ENCODE measurements around the gene C9orf85. TPM values are rescaled to one million over a fixed set of nuclear protein-coding genes. Genes with fewer than 3 reads are reported as not detected.

Gene C9orf85
- total RNA-seq, 2 experiments from 2014 or later, result 5.6 to 14.2 TPM

GRCh38 chr9:71986900-71987299 is 75.5 kb downstream of the C9orf85 start:
- no peak for TF ChIP-seq CTCF (conservative IDR thresholded peaks at IDR 0.05; ENCODE audit: low read length)
- TF ChIP-seq EZH2phosphoT487 (IDR thresholded peaks at IDR 0.05; ENCODE audit: borderline replicate concordance, low read depth, low read length), result no peak
- no peak for DNase-seq (ENCODE audit: low spot score)
- no peaks in the 10 kb centered on the region for H3K4me1 ChIP-seq (ENCODE audit: insufficient read depth, low read length, poor library complexity, severe bottlenecking)
- ChIA-PET POLR2A (interaction anchor here (0.6 kb wide), 1 partner anchor 163 kb away, joined by 8 read pairs; no protein-coding TSS in a partner anchor), CTCF (ENCODE audit: unreplicated experiment) (no interaction called here)
- no peaks in the 10 kb centered on the region for H3K79me2 ChIP-seq (ENCODE audit: insufficient read depth, low read depth, low read length)
- intact Hi-C loops (cut with micrococcal nuclease; ENCODE audit: unreplicated experiment), result no loop called here
- H2AFZ ChIP-seq (ENCODE audit: low read length), result no peak overlapping the region
- H3K9me3 ChIP-seq (ENCODE audit: low read length), result no peaks in the 10 kb centered on the region
- BruUV-seq (replicated peaks), result no TSS peak
- H3K4me2 ChIP-seq (ENCODE audit: low read length), result no peak overlapping the region
- H3K27ac ChIP-seq (ENCODE audit: low read depth, low read length, poor library complexity, severe bottlenecking), result no peak overlapping the region
- H3K9me2 ChIP-seq (ENCODE audit: insufficient read depth, low read length), result no peaks in the 10 kb centered on the region
- no peaks in the 10 kb centered on the region for H3K36me3 ChIP-seq (ENCODE audit: insufficient read depth, low read length)
- H3K4me3 ChIP-seq (ENCODE audit: low read depth, low read length, poor library complexity, severe bottlenecking), result no peak overlapping the region
- H4K20me1 ChIP-seq (ENCODE audit: insufficient read depth, low read length), result no peaks in the 10 kb centered on the region

- no peak overlapping the region for H3K4me3 ChIP-seq (ENCODE audit: low read depth, low read length, poor library complexity, severe bottlenecking)
- no peak for DNase-seq (ENCODE audit: low spot score)
- CTCF ChIA-PET (ENCODE audit: unreplicated experiment), result no interaction called here
- no peaks in the 10 kb centered on the region for H4K20me1 ChIP-seq (ENCODE audit: insufficient read depth, low read length)
- H3K27ac ChIP-seq (ENCODE audit: low read depth, low read length, poor library complexity, severe bottlenecking), result no peak overlapping the region
- H3K79me2 ChIP-seq (ENCODE audit: insufficient read depth, low read depth, low read length), result no peaks in the 10 kb centered on the region
- no peaks in the 10 kb centered on the region for H3K9me3 ChIP-seq (ENCODE audit: low read length)
- no peak overlapping the region for H3K4me2 ChIP-seq (ENCODE audit: low read length)
- no peak overlapping the region for H2AFZ ChIP-seq (ENCODE audit: low read length)
- no peaks in the 10 kb centered on the region for H3K36me3 ChIP-seq (ENCODE audit: insufficient read depth, low read length)
- POLR2A ChIA-PET, result interaction anchor here (0.6 kb wide), 1 partner anchor 164 kb away, joined by 8 read pairs; no protein-coding TSS in a partner anchor
- no peaks in the 10 kb centered on the region for H3K4me1 ChIP-seq (ENCODE audit: insufficient read depth, low read length, poor library complexity, severe bottlenecking)
- intact Hi-C loops (cut with micrococcal nuclease; ENCODE audit: unreplicated experiment), result no loop called here
- no TSS peak for BruUV-seq (replicated peaks)
- H3K9me2 ChIP-seq (ENCODE audit: insufficient read depth, low read length), result no peaks in the 10 kb centered on the region
- TF ChIP-seq EZH2phosphoT487 (IDR thresholded peaks at IDR 0.05; ENCODE audit: borderline replicate concordance, low read depth, low read length) (no peak), CTCF (conservative IDR thresholded peaks at IDR 0.05; ENCODE audit: low read length) (no peak)
Measured at GRCh38 chr9:71987471-71988371, 76.3 kb downstream of the C9orf85 start.

DNA sequence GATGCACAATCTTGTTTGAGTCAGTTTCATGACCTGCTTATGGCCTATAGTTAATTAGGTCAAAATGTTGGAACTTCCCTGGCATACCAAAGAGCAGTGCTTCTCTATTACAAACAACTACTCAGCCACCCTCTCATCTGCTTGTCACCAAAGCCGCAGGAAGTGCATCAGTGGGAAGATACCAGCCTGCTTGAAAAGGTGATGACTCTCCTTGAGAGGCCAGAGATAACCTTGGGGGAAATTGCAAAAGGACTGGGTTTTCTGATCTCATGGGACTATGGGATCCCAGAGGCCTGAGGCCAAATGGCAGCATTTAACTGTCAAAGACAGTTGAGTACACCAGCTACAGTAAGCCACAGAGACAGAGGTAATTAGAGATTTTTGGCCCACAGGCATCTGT is 79.0 kb downstream of the C9orf85 start:
- no peak overlapping the region for H2AFZ ChIP-seq (ENCODE audit: low read length)
- H3K4me2 ChIP-seq (ENCODE audit: low read length), result no peak overlapping the region
- no TSS peak for BruUV-seq (replicated peaks)
- no peaks in the 10 kb centered on the region for H3K4me1 ChIP-seq (ENCODE audit: insufficient read depth, low read length, poor library complexity, severe bottlenecking)
- no peaks in the 10 kb centered on the region for H3K79me2 ChIP-seq (ENCODE audit: insufficient read depth, low read depth, low read length)
- no peaks in the 10 kb centered on the region for H3K36me3 ChIP-seq (ENCODE audit: insufficient read depth, low read length)
- no peaks in the 10 kb centered on the region for H3K9me2 ChIP-seq (ENCODE audit: insufficient read depth, low read length)
- CTCF ChIA-PET (ENCODE audit: unreplicated experiment), result no interaction called here
- no peak overlapping the region for H3K4me3 ChIP-seq (ENCODE audit: low read depth, low read length, poor library complexity, severe bottlenecking)
- no peak for DNase-seq (ENCODE audit: low spot score)
- H3K27ac ChIP-seq (ENCODE audit: low read depth, low read length, poor library complexity, severe bottlenecking), result no peak overlapping the region
- no peaks in the 10 kb centered on the region for H3K9me3 ChIP-seq (ENCODE audit: low read length)
- POLR2A ChIA-PET, result interaction anchor here (0.6 kb wide), 1 partner anchor 376 kb away, joined by 3 read pairs; no protein-coding TSS in a partner anchor
- TF ChIP-seq EZH2phosphoT487 (IDR thresholded peaks at IDR 0.05; ENCODE audit: borderline replicate concordance, low read depth, low read length) (no peak), CTCF (conservative IDR thresholded peaks at IDR 0.05; ENCODE audit: low read length) (no peak)
- H4K20me1 ChIP-seq (ENCODE audit: insufficient read depth, low read length), result no peaks in the 10 kb centered on the region
- intact Hi-C loops (cut with micrococcal nuclease; ENCODE audit: unreplicated experiment), result no loop called here

Data from OCI-LY7 (cell line).